ENCODE measurements around the gene SMAGP.
"Not testable (repeated sequence)": the region's sequence is repeated elsewhere in the genome, so short reads cannot be mapped to it uniquely, and the experiment has no call there.

SMAGP gene

DNA sequence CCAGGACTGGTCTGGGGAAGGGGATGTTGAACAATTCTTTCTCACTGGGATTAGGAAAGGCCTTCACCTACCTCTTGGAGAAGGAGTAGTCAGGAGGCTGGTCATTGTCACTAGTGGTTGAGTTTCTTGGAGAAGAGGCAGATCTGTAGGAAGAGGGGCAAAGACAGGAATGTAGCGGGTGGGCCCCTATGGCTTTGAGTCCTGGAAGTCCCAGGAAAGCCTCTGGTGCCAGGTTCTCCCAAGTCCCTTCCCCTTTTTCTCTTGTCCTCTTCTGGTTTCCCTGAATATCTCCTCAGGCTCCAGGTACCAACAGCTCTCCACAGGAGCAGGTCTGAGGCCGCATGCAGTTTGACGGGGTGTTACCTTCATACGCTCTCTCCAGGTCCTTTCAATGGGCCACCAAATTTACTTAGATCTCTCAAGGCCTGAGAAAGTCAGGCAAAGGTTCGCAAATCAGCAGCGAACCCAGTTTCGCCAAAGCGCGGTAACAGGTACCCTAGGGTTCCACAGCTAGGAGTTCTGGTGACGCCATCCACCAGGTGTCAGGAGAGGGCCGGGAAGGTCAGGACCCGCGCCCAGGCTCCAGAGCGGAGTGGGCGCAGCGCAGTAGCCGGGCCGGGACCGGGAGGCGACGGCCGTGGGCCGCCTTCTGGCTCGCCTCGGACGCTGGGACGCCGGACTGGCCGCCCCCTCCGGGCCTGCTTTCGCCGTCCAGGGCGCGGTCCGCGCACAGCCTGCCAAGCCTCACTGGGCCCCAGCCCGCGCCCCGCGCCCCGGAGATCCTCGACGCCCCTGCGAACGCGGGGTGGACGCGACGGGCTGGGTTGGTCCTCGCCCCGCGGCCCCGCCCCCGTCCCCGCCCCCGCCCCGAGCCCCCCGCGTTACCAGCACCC is 795 bp downstream of the SMAGP start:
- in situ Hi-C loops (cut with MboI; ENCODE audit: low sequenced_read_pairs) = no loop called here

GRCh38 chr12:51265024-51265423 is 5.2 kb downstream of the SMAGP start:
- in situ Hi-C loops (cut with MboI; ENCODE audit: low sequenced_read_pairs) = no loop called here

GRCh38 chr12:51264297-51264696 is 5.9 kb downstream of the SMAGP start:
- in situ Hi-C loops (cut with MboI; ENCODE audit: low sequenced_read_pairs) = no loop called here

DNA sequence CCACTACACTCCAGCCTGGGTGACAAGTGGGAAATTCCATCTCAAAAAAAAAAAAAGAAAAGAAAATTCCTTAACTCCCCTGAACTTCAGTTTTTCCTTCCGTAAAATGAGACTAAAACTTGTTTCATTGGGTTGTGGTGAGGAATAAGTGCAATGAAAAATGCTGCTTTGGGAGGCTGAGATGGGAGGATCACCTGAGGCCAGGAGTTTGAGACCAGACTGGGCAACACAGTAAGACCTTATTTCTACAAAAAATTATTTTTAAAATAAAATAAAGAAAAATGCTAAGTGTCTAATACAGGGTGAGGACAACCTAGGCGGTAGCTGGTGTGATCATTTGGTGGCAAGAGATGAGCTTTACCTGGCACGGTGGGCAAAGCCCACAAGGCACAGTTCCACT is 6.9 kb downstream of the SMAGP start:
- in situ Hi-C loops (cut with MboI; ENCODE audit: low sequenced_read_pairs) = no loop called here

DNA sequence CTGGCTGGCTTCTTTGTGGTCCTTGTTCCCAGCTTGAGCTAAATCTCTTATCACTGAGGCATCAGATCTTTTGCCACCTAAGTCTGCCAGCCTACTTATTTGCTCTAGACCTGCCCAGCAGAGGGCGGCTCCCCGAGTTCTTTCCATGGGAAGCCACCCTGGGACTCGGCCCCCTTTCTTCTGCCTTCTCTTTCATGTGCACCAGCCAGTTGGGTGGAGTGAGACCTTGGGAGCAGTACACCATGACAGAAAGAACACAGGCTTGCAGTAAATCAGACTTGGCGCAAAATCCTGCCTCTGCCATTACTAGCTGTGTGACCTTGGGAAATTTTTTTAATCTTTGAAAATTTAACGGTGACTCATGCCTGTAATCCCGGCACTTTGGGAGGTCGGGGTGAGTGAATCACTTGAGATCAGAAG is 7.4 kb downstream of the SMAGP start:
- in situ Hi-C loops (cut with MboI; ENCODE audit: low sequenced_read_pairs) = no loop called here

GRCh38 chr12:51259600-51259999 is 10.6 kb downstream of the SMAGP start:
- in situ Hi-C loops (cut with MboI; ENCODE audit: low sequenced_read_pairs) = not testable (repeated sequence)

DNA sequence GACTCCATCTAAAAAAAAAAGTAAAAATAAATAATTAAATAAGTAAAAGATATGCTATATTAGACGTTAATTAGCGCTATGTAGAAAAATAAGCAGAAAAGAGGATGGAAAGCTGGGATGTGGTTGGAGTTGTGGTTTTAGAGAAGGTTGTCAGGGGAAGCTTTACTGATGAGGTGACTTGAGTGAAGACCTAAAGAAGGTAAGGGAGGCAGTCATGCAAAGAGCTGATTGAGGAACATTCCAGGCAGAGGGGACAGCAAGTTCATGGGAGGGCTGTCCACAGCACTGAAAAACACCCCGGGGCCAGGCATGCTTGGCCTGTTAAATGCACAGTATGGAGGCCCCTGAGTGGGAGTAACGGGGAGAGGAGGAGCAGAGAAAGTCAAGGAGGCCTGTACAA is 15.7 kb downstream of the SMAGP start:
- in situ Hi-C loops (cut with MboI; ENCODE audit: low sequenced_read_pairs) = no loop called here

GRCh38 chr12:51253276-51253675 is 16.9 kb downstream of the SMAGP start:
- in situ Hi-C loops (cut with MboI; ENCODE audit: low sequenced_read_pairs) = no loop called here

- in situ Hi-C loops (cut with MboI; ENCODE audit: low sequenced_read_pairs) = no loop called here
Observed at GRCh38 chr12:51247523-51248206, 22.6 kb downstream of the SMAGP start.

- in situ Hi-C loops (cut with MboI; ENCODE audit: low sequenced_read_pairs) = no loop called here
Observed at GRCh38 chr12:51246254-51246853, 23.9 kb downstream of the SMAGP start.

DNA sequence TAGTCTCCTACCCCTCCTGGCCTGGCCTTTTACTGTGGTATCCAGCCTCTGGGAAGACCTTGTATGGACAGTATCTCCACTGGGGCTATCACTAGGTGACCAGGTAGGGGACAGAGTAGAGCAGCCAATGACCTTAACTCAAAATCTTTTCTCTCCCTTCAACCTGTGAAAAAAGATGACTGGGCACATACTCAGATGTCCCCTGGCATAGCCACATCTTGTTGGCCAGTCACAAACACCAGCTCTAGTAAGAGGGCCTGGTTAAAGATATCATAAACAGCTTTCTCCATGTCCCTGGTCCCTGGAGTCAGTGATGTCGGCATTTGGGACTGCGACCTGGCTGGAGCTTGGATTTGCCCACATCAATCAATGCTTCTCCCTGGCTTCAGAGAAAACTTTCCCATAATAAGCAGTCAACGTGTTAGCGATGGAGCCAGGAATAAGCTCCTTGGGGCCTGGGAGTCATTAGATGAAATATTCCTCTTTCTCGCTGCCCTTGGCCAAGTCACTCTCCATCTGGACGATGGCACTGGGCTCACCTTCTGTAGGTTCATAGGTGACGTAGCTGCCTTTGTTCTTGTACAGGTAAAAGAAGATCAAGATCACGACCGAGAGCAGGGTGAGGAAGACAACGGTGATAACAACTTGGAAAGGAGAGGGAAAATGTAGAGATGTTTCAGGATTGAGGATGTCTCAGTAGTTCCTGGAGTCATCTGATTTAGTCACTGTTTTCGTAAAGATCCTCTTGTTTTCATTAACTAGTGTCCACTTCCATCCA is 24.6 kb downstream of the SMAGP start:
- in situ Hi-C loops (cut with MboI; ENCODE audit: low sequenced_read_pairs) = no loop called here

DNA sequence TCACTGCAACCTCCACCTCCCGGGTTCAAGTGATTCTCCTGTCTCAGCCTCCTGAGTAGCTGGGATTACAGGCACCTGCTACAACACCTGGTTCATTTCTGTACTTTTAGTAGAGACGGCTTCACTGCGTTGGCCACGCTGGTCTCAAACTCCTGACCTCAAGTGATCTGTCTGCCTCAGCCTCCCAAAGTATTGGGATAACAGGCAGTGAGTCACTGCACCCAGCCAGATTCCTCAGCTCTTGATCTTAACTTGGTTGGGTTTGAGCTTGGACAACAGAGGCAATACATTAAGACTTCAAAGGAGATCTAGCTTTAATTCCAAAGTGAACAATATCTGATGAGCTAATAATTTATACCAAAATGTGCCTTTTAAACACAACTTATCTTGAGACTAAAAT is 25.9 kb downstream of the SMAGP start:
- in situ Hi-C loops (cut with MboI; ENCODE audit: low sequenced_read_pairs) = no loop called here

GRCh38 chr12:51242876-51243275 is 27.3 kb downstream of the SMAGP start:
- in situ Hi-C loops (cut with MboI; ENCODE audit: low sequenced_read_pairs) = no loop called here

- in situ Hi-C loops (cut with MboI; ENCODE audit: low sequenced_read_pairs) = no loop called here
Observed at GRCh38 chr12:51242120-51242519, 28.1 kb downstream of the SMAGP start.

DNA sequence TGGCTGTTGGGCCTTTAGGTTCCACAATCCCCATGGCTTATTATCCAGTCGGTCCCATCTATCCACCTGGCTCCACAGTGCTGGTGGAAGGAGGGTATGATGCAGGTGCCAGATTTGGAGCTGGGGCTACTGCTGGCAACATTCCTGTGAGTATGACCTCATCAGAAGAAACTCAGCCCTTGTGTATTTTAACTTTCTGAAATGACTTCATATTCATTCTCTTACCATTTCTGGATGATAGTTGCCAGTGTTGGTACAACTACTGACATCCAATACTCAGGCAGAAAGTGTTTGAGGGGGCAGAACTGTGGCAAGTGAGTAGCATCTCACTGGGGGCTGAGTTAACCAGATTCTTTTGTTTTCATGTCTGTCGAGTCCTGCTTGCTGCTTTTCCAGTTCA is 29.2 kb downstream of the SMAGP start:
- in situ Hi-C loops (cut with MboI; ENCODE audit: low sequenced_read_pairs) = no loop called here

DNA sequence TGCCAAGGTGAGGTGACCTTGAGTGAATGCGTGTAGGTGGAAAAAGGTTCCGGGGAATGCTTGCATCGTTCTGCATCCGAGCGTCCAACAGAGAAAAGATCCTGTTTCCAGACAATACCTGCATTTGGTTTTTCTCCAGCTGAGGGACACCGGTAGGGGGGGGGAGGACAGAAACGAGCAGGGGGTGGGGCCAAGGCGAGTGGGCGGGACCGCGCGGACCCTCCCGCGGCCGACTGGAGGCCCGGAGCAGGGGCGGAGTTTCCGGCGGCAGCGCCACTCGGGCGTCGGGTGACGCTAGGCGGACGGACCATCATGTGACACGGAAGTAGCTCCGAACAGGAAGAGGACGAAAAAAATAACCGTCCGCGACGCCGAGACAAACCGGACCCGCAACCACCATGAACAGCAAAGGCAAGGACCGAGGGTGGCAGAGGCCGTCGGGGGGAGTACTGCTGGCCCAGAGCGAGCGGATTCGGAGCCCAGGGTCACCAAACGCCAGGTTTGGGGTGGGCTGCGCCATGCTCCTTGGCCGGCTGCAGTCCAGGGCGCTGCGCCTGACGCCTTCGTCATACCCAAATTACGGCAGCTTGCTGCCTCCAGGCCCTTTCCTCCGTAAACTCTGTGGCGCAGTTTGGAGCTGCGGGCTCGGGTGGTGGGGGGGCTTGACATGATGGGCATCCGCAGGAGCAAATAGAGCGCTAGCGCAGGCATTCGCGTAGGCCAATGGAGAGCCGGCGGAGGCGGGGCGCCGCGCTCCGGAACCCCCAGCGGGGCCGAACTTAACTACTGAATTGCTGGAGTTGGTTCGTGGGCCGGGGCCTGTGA is 31.5 kb downstream of the SMAGP start, which contains the start of gene DAZAP2:
TSS of gene DAZAP2 (plus strand) at position 317 of the 825 bp plus-strand sequence. CDS start at position 399, 82 bp downstream.
- in situ Hi-C loops (cut with MboI; ENCODE audit: low sequenced_read_pairs) = no loop called here

GRCh38 chr12:51238037-51238509 is 32.1 kb downstream of the SMAGP start:
- in situ Hi-C loops (cut with MboI; ENCODE audit: low sequenced_read_pairs) = no loop called here

DNA sequence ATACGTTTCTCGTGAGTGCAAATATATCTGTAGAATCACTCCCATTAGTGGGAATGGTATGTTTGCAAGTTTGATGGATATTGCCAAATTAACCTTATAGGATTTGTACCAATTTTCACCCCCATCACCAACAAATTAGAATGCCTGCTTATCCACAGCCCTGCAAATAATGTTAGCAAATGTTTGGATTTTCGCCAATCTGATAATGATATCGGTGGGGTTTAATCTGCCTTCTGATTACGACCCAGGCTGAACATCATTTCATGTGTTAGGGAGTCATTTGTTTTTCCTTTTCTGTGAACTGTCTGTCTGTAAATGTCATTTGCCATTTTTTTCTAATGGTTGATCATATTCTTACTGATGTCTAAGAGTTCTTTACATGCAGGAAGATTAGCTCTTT is 35.7 kb downstream of the SMAGP start:
- in situ Hi-C loops (cut with MboI; ENCODE audit: low sequenced_read_pairs) = no loop called here

GRCh38 chr12:51232642-51233041 is 37.6 kb downstream of the SMAGP start:
- in situ Hi-C loops (cut with MboI; ENCODE audit: low sequenced_read_pairs) = no loop called here

All from HL-60/S4 treated with retinoic acid at 250 ng/mL for 4 days and 3 days (cell line).